Adrenal gland (tissue), 5 donors: ENCODE measurements around the gene PARPBP.
"Not testable (repeated sequence)": the region's sequence is repeated elsewhere in the genome, so short reads cannot be mapped to it uniquely, and the experiment has no call there.

ENCODE experiments used
- POLR2A ChIP-seq, 2 donors: fragments of 450-650 bp; IDR thresholded peaks; one replicate each; pipeline ENCODE4 v1.6.1; 2017; ENCODE audit warnings: antibody characterized with exemption in 2 of 2, mild to moderate bottlenecking in 2 of 2, moderate library complexity in 1 of 2
- TF ChIP-seq, protein P1 (sequence below), 6 experiments: fragments of 450-650 bp in 4 of 6; fragments of 200-600 bp in 2 of 6; sonication (generic) in 1 of 6; IDR thresholded peaks; 1 replicate in 5 of 6; 2 replicates in 1 of 6; pipeline versions ENCODE4 v1.5.1 to v1.8.0; 2016 to 2021; ENCODE audit warnings: antibody characterized with exemption in 6 of 6, mild to moderate bottlenecking in 2 of 6, moderate library complexity in 1 of 6
- donor health status: DM: no; HTN: no; CAD: no.

DNA sequence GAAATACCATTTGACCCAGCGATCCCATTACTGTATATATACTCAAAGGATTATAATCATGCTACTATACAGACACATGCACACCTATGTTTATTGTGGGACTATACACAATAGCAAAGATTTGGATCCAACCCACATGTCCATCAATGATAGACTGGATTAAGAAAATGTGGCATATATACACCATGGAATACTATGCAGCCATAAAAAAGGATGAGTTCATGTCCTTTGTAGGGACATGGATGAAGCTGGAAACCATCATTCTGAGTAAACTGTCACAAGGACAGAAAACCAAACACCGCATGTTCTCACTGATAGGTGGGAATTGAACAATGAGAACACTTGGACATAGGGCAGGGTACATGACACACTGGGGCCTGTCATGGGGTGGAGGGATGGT lies 120.9 kb downstream of the PARPBP start:
- not testable (repeated sequence) for TF ChIP-seq POLR2A (IDR thresholded peaks at IDR 0.05)
- TF ChIP-seq, protein P1, sequence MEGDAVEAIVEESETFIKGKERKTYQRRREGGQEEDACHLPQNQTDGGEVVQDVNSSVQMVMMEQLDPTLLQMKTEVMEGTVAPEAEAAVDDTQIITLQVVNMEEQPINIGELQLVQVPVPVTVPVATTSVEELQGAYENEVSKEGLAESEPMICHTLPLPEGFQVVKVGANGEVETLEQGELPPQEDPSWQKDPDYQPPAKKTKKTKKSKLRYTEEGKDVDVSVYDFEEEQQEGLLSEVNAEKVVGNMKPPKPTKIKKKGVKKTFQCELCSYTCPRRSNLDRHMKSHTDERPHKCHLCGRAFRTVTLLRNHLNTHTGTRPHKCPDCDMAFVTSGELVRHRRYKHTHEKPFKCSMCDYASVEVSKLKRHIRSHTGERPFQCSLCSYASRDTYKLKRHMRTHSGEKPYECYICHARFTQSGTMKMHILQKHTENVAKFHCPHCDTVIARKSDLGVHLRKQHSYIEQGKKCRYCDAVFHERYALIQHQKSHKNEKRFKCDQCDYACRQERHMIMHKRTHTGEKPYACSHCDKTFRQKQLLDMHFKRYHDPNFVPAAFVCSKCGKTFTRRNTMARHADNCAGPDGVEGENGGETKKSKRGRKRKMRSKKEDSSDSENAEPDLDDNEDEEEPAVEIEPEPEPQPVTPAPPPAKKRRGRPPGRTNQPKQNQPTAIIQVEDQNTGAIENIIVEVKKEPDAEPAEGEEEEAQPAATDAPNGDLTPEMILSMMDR (IDR thresholded peaks at IDR 0.05): not testable (repeated sequence)
